ENCODE measurements around the gene FBL.
"Not testable (repeated sequence)": the region's sequence is repeated elsewhere in the genome, so short reads cannot be mapped to it uniquely, and the experiment has no call there.

FBL gene

GRCh38 chr19:39845933-39846677, at the start of gene FBL:
Gene FBL (minus strand): TSS chr19:39846379. CDS start chr19:39846300, 79 bp downstream.
- H3K4me2 ChIP-seq (ENCODE audit: low read length), result peak within 1 kb of the TSS; percentile 88
- no peaks in the 10 kb centered on the region for H3K36me3 ChIP-seq (ENCODE audit: control insufficient read depth, insufficient read depth, low read length)
- no peaks in the 10 kb centered on the region for H3K9me3 ChIP-seq (ENCODE audit: control insufficient read depth, low read length)
- H3K9ac ChIP-seq, result peak within 1 kb of the TSS; percentile 69
- H3K27ac ChIP-seq, result peak within 1 kb of the TSS; percentile 77
- H3K79me2 ChIP-seq, result peaks cover 24% of the 10 kb centered on the region
- no peaks in the 10 kb centered on the region for H3K27me3 ChIP-seq (ENCODE audit: control insufficient read depth, insufficient read depth, low read length)
- no peak for TF ChIP-seq CTCF (IDR thresholded peaks at IDR 0.05)
- H3K4me1 ChIP-seq, result peaks cover 8% of the 10 kb centered on the region
- peak within 1 kb of the TSS; percentile 97 for H2AFZ ChIP-seq
- H3K4me3 ChIP-seq (ENCODE audit: low read depth, low read length), result peak within 1 kb of the TSS; percentile 91

- H3K4me2 ChIP-seq (ENCODE audit: low read length); H3K36me3 ChIP-seq (ENCODE audit: control insufficient read depth, insufficient read depth, low read length); H3K27me3 ChIP-seq (ENCODE audit: control insufficient read depth, insufficient read depth, low read length); H3K9me3 ChIP-seq (ENCODE audit: control insufficient read depth, low read length); H3K4me1 ChIP-seq; H2AFZ ChIP-seq; H3K9ac ChIP-seq; H3K79me2 ChIP-seq; H3K27ac ChIP-seq; H3K4me3 ChIP-seq (ENCODE audit: low read depth, low read length): not testable (repeated sequence)
Measured at GRCh38 chr19:39895096-39895495, 48.9 kb upstream of the FBL start.

- H3K36me3 ChIP-seq (ENCODE audit: control insufficient read depth, insufficient read depth, low read length); H3K9me3 ChIP-seq (ENCODE audit: control insufficient read depth, low read length); H3K79me2 ChIP-seq; H3K4me2 ChIP-seq (ENCODE audit: low read length); H3K27me3 ChIP-seq (ENCODE audit: control insufficient read depth, insufficient read depth, low read length); H2AFZ ChIP-seq; H3K4me3 ChIP-seq (ENCODE audit: low read depth, low read length); H3K9ac ChIP-seq; H3K27ac ChIP-seq; H3K4me1 ChIP-seq: not testable (repeated sequence)
Measured at GRCh38 chr19:39894236-39894606, 48.0 kb upstream of the FBL start.

GRCh38 chr19:39893366-39894235, 47.4 kb upstream of the FBL start:
- H3K9me3 ChIP-seq (ENCODE audit: control insufficient read depth, low read length); H3K4me3 ChIP-seq (ENCODE audit: low read depth, low read length); H3K9ac ChIP-seq; H3K4me1 ChIP-seq; H3K27ac ChIP-seq; H3K4me2 ChIP-seq (ENCODE audit: low read length); H3K79me2 ChIP-seq; H2AFZ ChIP-seq; H3K36me3 ChIP-seq (ENCODE audit: control insufficient read depth, insufficient read depth, low read length); H3K27me3 ChIP-seq (ENCODE audit: control insufficient read depth, insufficient read depth, low read length): not testable (repeated sequence)

- not testable (repeated sequence) for H3K9ac ChIP-seq; H3K4me3 ChIP-seq (ENCODE audit: low read depth, low read length); H3K27me3 ChIP-seq (ENCODE audit: control insufficient read depth, insufficient read depth, low read length); H3K36me3 ChIP-seq (ENCODE audit: control insufficient read depth, insufficient read depth, low read length); H3K9me3 ChIP-seq (ENCODE audit: control insufficient read depth, low read length); H3K4me1 ChIP-seq; H3K27ac ChIP-seq; H3K4me2 ChIP-seq (ENCODE audit: low read length); H3K79me2 ChIP-seq; H2AFZ ChIP-seq
Measured at GRCh38 chr19:39892506-39892902, 46.3 kb upstream of the FBL start.

- H3K9ac ChIP-seq, result not testable (repeated sequence)
Measured at GRCh38 chr19:39891660-39892505, 45.7 kb upstream of the FBL start.

More at GRCh38 chr19:39891660-39892505, 45.7 kb upstream of the FBL start:
- H3K4me1 ChIP-seq; H3K9me3 ChIP-seq (ENCODE audit: control insufficient read depth, low read length); H3K79me2 ChIP-seq; H3K4me3 ChIP-seq (ENCODE audit: low read depth, low read length); H3K27ac ChIP-seq; H3K36me3 ChIP-seq (ENCODE audit: control insufficient read depth, insufficient read depth, low read length); H3K27me3 ChIP-seq (ENCODE audit: control insufficient read depth, insufficient read depth, low read length): not testable (repeated sequence)
- Histone ChIP-seq H3K4me2 (ENCODE audit: low read length) (peak overlapping the region; percentile 16), H2AFZ (peak overlapping the region; percentile 13)
